Measurements from ENCODE around the gene CMC2. TPM values are rescaled to one million over a fixed set of nuclear protein-coding genes. Genes with fewer than 3 reads are reported as not detected.

The CMC2 gene
- total RNA-seq, 2 experiments from 2014 or later = 93.3 to 136 TPM

DNA sequence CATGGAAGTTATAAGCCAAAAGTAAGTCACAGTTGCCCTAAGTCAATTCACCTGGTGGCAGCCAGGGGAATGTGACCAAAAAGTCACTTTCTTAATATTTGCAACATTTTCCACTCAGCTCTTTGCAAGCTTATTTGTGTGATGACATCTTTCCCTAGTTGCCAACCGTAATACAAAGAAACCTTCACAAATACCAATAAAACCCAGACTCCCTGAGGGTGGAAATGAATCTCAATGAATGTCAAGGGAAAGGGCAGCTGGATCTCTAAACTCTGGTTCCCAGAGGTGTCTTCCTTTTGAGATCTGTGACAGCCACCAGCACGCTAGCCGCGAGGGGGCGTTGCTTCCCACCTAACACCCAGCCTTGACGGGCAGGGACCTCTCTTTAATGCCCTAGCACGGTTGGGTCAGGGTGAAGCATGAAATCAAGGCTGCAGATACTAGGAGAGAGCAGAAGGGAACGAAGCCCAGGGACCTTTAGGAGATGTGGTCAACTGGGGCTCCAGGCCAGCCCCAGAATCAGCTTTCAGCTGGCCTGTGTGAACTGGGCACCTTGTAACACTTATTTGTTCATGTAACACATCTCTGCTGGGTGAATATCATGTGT is 82.2 kb downstream of the CMC2 start:
- no peaks in the 10 kb centered on the region for H3K4me1 Mint-ChIP-seq
- CTCF ChIA-PET = interaction anchor here (0.6 to 1.7 kb wide), 12 partner anchors 8 to 398 kb away, joined by 3 to 7 read pairs (median 3); partner anchors contain the start of gene ATMIN

DNA sequence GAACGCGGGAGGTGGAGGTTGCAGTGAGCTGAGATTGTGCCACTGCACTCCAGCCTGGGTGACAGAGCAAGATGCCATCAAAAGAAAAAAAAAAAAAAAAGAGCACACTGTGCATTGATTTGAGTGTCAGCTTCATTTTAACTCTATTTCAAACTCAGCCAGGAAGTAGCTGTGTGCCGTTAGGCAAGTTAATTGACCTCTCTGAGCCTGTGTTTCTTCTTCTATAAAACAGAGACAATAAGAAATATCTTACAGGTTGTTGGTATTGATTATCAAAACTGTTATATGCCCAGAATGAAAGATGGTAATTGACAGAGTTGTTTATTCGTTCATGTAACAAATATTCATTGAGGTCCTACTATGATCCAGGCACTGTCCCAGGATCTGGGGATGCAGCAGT is 83.3 kb downstream of the CMC2 start:
- Mint-ChIP-seq H3K27me3 (peaks cover 5% of the 10 kb centered on the region), H3K36me3 (no peaks in the 10 kb centered on the region), H3K9me3 (ENCODE audit: low read depth) (no peaks in the 10 kb centered on the region), H3K4me1 (no peaks in the 10 kb centered on the region), H3K27ac (no peak overlapping the region), H3K4me3 (no peak overlapping the region)
- ATAC-seq = no peak
- DNase-seq = no peak
- CTCF ChIA-PET = interaction anchor here (1.4 to 1.6 kb wide), 2 partner anchors 18 to 396 kb away, joined by 5 to 7 read pairs; no protein-coding TSS in a partner anchor

More for the DNA sequence above, 82.2 kb downstream of the CMC2 start:
- Mint-ChIP-seq H3K27ac (no peak overlapping the region), H3K27me3 (no peaks in the 10 kb centered on the region), H3K36me3 (no peaks in the 10 kb centered on the region), H3K4me3 (no peak overlapping the region), H3K9me3 (ENCODE audit: low read depth) (no peaks in the 10 kb centered on the region)
- ATAC-seq (no peak), DNase-seq (peak; percentile 63)

Other genes with a start within 250 kb of the CMC2 start
- gene CDYL2, start 202.3 kb downstream of the CMC2 start, total RNA-seq = 10 to 100 TPM; 60.8 to 63.2 TPM
- gene CENPN, start 329 bp upstream of the CMC2 start, total RNA-seq = 10 to 100 TPM; 66.1 to 73.7 TPM
- gene ATMIN, start 29.0 kb upstream of the CMC2 start, total RNA-seq = 10 to 100 TPM; 20.9 to 27.5 TPM
- not detected for gene C16orf46, start 70.4 kb upstream of the CMC2 start, total RNA-seq
- gene GCSH, start 89.5 kb upstream of the CMC2 start, total RNA-seq = 10 to 100 TPM in 1 of 2 experiments, 1 to 10 TPM in 1; 7.1 to 12.1 TPM
- gene BCO1, start 231.8 kb upstream of the CMC2 start, total RNA-seq = not detected